ENCODE results near the gene MEOX1. TPM values are rescaled to one million over a fixed set of nuclear protein-coding genes. Genes with fewer than 3 reads are reported as not detected.

MEOX1 gene
- 0.14 TPM for polyA plus RNA-seq (2013, experiment 1 of 2)
- polyA plus RNA-seq (2013, experiment 2 of 2): 0.08 TPM

DNA sequence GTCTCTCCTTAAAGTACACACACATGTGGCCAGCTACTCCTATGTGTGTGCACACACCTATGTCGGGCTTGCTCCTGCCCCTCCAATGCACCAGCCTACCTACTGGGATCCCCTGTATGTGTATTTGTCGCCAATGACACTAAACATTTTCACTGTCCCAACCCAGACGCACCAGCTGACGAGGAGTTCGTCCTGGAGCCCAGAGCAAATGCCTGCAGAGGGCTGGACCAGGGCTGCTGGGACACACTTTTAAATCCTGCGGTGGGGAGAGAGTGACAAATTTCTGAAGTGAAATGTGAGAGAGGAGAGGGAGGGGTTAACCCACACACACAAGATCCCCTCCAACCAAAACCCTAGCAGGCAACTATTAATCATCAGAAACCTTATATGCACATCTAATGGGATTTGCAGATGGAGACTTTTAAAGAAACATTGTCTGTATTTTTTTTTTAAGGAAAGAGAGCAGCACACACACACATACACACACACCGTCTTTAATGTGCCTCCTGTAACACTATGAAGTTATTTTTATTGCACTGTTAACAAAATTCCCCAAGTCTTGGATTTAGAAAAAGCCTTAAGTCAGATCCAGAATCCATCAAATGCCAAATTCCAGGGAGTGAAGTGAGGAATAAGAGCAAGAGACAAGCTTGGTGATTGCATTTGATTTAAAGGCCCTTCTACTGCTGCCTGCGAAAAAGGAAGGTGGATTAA lies at the start of gene MEOX1:
TSS of gene MEOX1 (minus strand) at position 224 of the 714 bp plus-strand sequence. CDS start 388 bp downstream, outside the sequence.
- Histone ChIP-seq H3K36me3 (replicated peaks in 1 of 2; ENCODE audit: control insufficient read depth in 2 of 2, insufficient read depth in 2 of 2, low read length in 2 of 2) (no peaks in the 10 kb centered on the region), H3K79me1 (ENCODE audit: low read depth, low read length) (no peaks in the 10 kb centered on the region), H3K23ac (ENCODE audit: low read depth, low read length, poor library complexity) (no peak within 1 kb of the TSS), H3K9me3 (replicated peaks in 1 of 2; ENCODE audit: control insufficient read depth in 2 of 2, insufficient read depth in 1 of 2, low read depth in 1 of 2, low read length in 2 of 2) (no peaks in the 10 kb centered on the region), H4K8ac (ENCODE audit: low read depth, low read length) (no peak within 1 kb of the TSS), H2AFZ (ENCODE audit: low read length) (no peak within 1 kb of the TSS), H3K9ac (ENCODE audit: low read depth, low read length, poor library complexity) (peak within 1 kb of the TSS; percentile 50), H2BK12ac (ENCODE audit: low read length) (peak within 1 kb of the TSS; percentile 85), H3K18ac (ENCODE audit: low read length) (peak within 1 kb of the TSS; percentile 90), H3K14ac (ENCODE audit: low read length) (no peak within 1 kb of the TSS), H2AK5ac (ENCODE audit: low read depth, low read length) (peak within 1 kb of the TSS; percentile 100), H4K91ac (ENCODE audit: low read depth, low read length, poor library complexity) (no peak within 1 kb of the TSS), H2BK120ac (ENCODE audit: low read depth, low read length) (peak within 1 kb of the TSS; percentile 72), H3K4me2 (ENCODE audit: insufficient read depth, low read length, poor library complexity, severe bottlenecking) (no peak within 1 kb of the TSS), H3K27ac (replicated peaks; ENCODE audit: low read length) (peak within 1 kb of the TSS; percentile 58), H2BK5ac (ENCODE audit: low read length) (peak within 1 kb of the TSS; percentile 33), H3K27me3 (ENCODE audit: control insufficient read depth in 3 of 3, insufficient read depth in 3 of 3, low read depth in 1 of 3, low read length in 3 of 3) (peaks cover 0 to 24% (median 0%) of the 10 kb centered on the region in 3 experiments), H3K4me3 (ENCODE audit: low read length in 2 of 2) (no peak within 1 kb of the TSS), H2BK15ac (ENCODE audit: low read length) (peak within 1 kb of the TSS; percentile 94), H3K4me1 (ENCODE audit: control insufficient read depth in 2 of 2, insufficient read depth in 1 of 2, low read depth in 1 of 2, low read length in 2 of 2) (peaks cover 13 to 38% of the 10 kb centered on the region in 2 donors), H3K4ac (ENCODE audit: low read length) (no peak within 1 kb of the TSS)
- DNase-seq (ENCODE audit: low spot score): no peak
- WGBS, 2 donors (ENCODE audit: extremely low coverage in 2 of 2, insufficient read length in 2 of 2, insufficient replicate concordance in 1 of 2): no CpG with 5 or more reads among the region's 8 CpGs

DNA sequence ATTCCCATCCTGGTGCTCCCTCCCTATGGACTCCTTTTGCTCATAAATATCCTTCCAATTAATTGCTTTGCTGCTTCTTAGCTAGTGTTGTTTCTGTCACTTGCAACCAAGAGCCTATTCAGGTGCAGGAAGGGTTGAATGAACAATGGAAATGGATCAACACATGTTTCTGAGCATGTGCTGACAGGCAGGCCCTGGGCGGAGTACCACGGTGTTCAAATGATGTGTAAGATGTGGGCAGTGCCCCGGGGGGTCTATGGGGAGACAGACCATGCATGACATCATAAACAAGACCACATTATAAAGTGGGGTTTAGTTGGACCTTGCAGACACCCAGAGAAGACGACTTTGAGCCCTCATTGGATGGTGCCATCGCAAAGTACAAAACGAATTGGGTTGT lies 48.4 kb upstream of the MEOX1 start:
- H3K27ac ChIP-seq (replicated peaks; ENCODE audit: low read length): no peak overlapping the region
- no peak overlapping the region for H4K91ac ChIP-seq (ENCODE audit: low read depth, low read length, poor library complexity)
- DNase-seq (ENCODE audit: low spot score): no peak
- H3K4me1 ChIP-seq (ENCODE audit: control insufficient read depth in 2 of 2, insufficient read depth in 1 of 2, low read depth in 1 of 2, low read length in 2 of 2): peaks cover 0 to 3% of the 10 kb centered on the region in 2 donors
- WGBS, 2 donors (ENCODE audit: extremely low coverage in 2 of 2, insufficient read length in 2 of 2, insufficient replicate concordance in 1 of 2): no CpG with 5 or more reads among the region's 6 CpGs
- no peak overlapping the region for H3K23ac ChIP-seq (ENCODE audit: low read depth, low read length, poor library complexity)
- no peak overlapping the region for H3K14ac ChIP-seq (ENCODE audit: low read length)
- H2AFZ ChIP-seq (ENCODE audit: low read length): no peak overlapping the region
- H4K8ac ChIP-seq (ENCODE audit: low read depth, low read length): no peak overlapping the region
- H3K18ac ChIP-seq (ENCODE audit: low read length): no peak overlapping the region
- H2BK15ac ChIP-seq (ENCODE audit: low read length): no peak overlapping the region
- H3K79me1 ChIP-seq (ENCODE audit: low read depth, low read length): no peaks in the 10 kb centered on the region
- H3K4me2 ChIP-seq (ENCODE audit: insufficient read depth, low read length, poor library complexity, severe bottlenecking): no peak overlapping the region
- no peak overlapping the region for H2BK5ac ChIP-seq (ENCODE audit: low read length)
- no peak overlapping the region for H3K9ac ChIP-seq (ENCODE audit: low read depth, low read length, poor library complexity)
- no peak overlapping the region for H3K4me3 ChIP-seq (ENCODE audit: low read length in 2 of 2)
- no peaks in the 10 kb centered on the region for H3K36me3 ChIP-seq (replicated peaks in 1 of 2; ENCODE audit: control insufficient read depth in 2 of 2, insufficient read depth in 2 of 2, low read length in 2 of 2)
- H3K27me3 ChIP-seq (ENCODE audit: control insufficient read depth in 3 of 3, insufficient read depth in 3 of 3, low read depth in 1 of 3, low read length in 3 of 3): peaks cover 0 to 41% (median 21%) of the 10 kb centered on the region in 3 experiments
- H2AK5ac ChIP-seq (ENCODE audit: low read depth, low read length): no peak overlapping the region
- peaks cover 0 to 4% of the 10 kb centered on the region in 2 donors for H3K9me3 ChIP-seq (replicated peaks in 1 of 2; ENCODE audit: control insufficient read depth in 2 of 2, insufficient read depth in 1 of 2, low read depth in 1 of 2, low read length in 2 of 2)
- H2BK12ac ChIP-seq (ENCODE audit: low read length): no peak overlapping the region
- H3K4ac ChIP-seq (ENCODE audit: low read length): no peak overlapping the region
- H2BK120ac ChIP-seq (ENCODE audit: low read depth, low read length): no peak overlapping the region

DNA sequence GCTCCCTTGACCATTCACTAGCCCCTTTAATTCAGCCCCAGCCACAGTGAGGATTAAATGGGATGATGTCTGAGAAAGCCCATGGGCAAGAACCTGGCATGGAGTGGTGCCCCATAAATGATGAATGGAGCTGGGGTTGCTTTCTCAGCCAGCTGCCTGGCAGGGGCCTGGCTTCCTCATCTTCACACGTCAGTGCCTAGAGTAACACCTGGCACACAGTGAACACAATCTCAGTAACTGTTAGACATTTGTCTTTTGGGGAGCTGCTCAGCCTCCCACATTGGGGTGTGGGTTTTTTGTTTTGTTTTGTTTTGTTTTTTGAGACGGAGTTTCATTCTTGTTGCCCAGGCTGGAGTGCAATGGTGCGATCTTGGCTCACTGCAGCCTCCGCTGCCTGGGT lies 47.5 kb upstream of the MEOX1 start:
- Histone ChIP-seq H3K4me2 (ENCODE audit: insufficient read depth, low read length, poor library complexity, severe bottlenecking) (no peak overlapping the region), H4K91ac (ENCODE audit: low read depth, low read length, poor library complexity) (no peak overlapping the region), H3K4me3 (ENCODE audit: low read length in 2 of 2) (no peak overlapping the region)

DNA sequence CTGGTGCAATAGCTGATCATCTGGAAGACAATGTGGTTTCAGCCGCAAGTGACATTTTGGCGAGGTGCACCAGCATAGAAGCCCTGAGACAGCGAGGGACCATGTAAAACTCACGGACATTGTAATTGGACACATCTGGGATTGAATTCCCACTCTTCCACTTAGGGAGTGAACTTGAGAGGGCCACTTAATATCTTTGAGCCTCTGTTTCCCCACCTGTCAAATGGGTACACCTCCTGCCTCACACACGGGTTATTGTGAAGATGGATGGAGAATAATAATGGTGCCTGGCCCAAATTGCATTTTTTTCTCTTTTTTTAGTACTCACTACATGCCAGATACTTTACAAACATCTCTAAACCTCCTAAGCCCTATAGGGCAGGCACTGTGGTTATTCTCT lies 45.5 kb upstream of the MEOX1 start:
- Histone ChIP-seq H3K23ac (ENCODE audit: low read depth, low read length, poor library complexity) (no peak overlapping the region), H3K18ac (ENCODE audit: low read length) (no peak overlapping the region), H3K27me3 (ENCODE audit: control insufficient read depth in 3 of 3, insufficient read depth in 3 of 3, low read depth in 1 of 3, low read length in 3 of 3) (peaks cover 0 to 18% (median 0%) of the 10 kb centered on the region in 3 experiments), H3K79me1 (ENCODE audit: low read depth, low read length) (no peaks in the 10 kb centered on the region), H3K4me1 (ENCODE audit: control insufficient read depth in 2 of 2, insufficient read depth in 1 of 2, low read depth in 1 of 2, low read length in 2 of 2) (peaks cover 0 to 3% of the 10 kb centered on the region in 2 donors), H3K4me2 (ENCODE audit: insufficient read depth, low read length, poor library complexity, severe bottlenecking) (no peak overlapping the region), H2AFZ (ENCODE audit: low read length) (no peak overlapping the region), H3K36me3 (replicated peaks in 1 of 2; ENCODE audit: control insufficient read depth in 2 of 2, insufficient read depth in 2 of 2, low read length in 2 of 2) (no peaks in the 10 kb centered on the region), H3K14ac (ENCODE audit: low read length) (no peak overlapping the region), H2BK120ac (ENCODE audit: low read depth, low read length) (no peak overlapping the region), H2BK15ac (ENCODE audit: low read length) (no peak overlapping the region), H2AK5ac (ENCODE audit: low read depth, low read length) (no peak overlapping the region), H3K9me3 (replicated peaks in 1 of 2; ENCODE audit: control insufficient read depth in 2 of 2, insufficient read depth in 1 of 2, low read depth in 1 of 2, low read length in 2 of 2) (no peaks in the 10 kb centered on the region), H2BK5ac (ENCODE audit: low read length) (no peak overlapping the region), H3K4me3 (ENCODE audit: low read length in 2 of 2) (no peak overlapping the region), H3K4ac (ENCODE audit: low read length) (no peak overlapping the region), H4K8ac (ENCODE audit: low read depth, low read length) (no peak overlapping the region), H3K9ac (ENCODE audit: low read depth, low read length, poor library complexity) (no peak overlapping the region), H4K91ac (ENCODE audit: low read depth, low read length, poor library complexity) (no peak overlapping the region), H3K27ac (replicated peaks; ENCODE audit: low read length) (no peak overlapping the region), H2BK12ac (ENCODE audit: low read length) (no peak overlapping the region)
- no CpG with 5 or more reads among the region's 5 CpGs for WGBS, 2 donors (ENCODE audit: extremely low coverage in 2 of 2, insufficient read length in 2 of 2, insufficient replicate concordance in 1 of 2)
- no peak for DNase-seq (ENCODE audit: low spot score)

More for the DNA sequence above, 47.5 kb upstream of the MEOX1 start:
- Histone ChIP-seq H2BK15ac (ENCODE audit: low read length) (no peak overlapping the region), H3K14ac (ENCODE audit: low read length) (no peak overlapping the region), H3K36me3 (replicated peaks in 1 of 2; ENCODE audit: control insufficient read depth in 2 of 2, insufficient read depth in 2 of 2, low read length in 2 of 2) (no peaks in the 10 kb centered on the region), H4K8ac (ENCODE audit: low read depth, low read length) (no peak overlapping the region), H3K9me3 (replicated peaks in 1 of 2; ENCODE audit: control insufficient read depth in 2 of 2, insufficient read depth in 1 of 2, low read depth in 1 of 2, low read length in 2 of 2) (no peaks in the 10 kb centered on the region), H2AK5ac (ENCODE audit: low read depth, low read length) (no peak overlapping the region), H3K27me3 (ENCODE audit: control insufficient read depth in 3 of 3, insufficient read depth in 3 of 3, low read depth in 1 of 3, low read length in 3 of 3) (peaks cover 0 to 32% (median 13%) of the 10 kb centered on the region in 3 experiments), H3K4me1 (ENCODE audit: control insufficient read depth in 2 of 2, insufficient read depth in 1 of 2, low read depth in 1 of 2, low read length in 2 of 2) (peaks cover 0 to 5% of the 10 kb centered on the region in 2 donors), H3K79me1 (ENCODE audit: low read depth, low read length) (no peaks in the 10 kb centered on the region), H3K4ac (ENCODE audit: low read length) (no peak overlapping the region), H3K27ac (replicated peaks; ENCODE audit: low read length) (no peak overlapping the region), H2BK12ac (ENCODE audit: low read length) (no peak overlapping the region), H2BK120ac (ENCODE audit: low read depth, low read length) (no peak overlapping the region), H3K9ac (ENCODE audit: low read depth, low read length, poor library complexity) (no peak overlapping the region), H3K18ac (ENCODE audit: low read length) (no peak overlapping the region), H2BK5ac (ENCODE audit: low read length) (no peak overlapping the region), H3K23ac (ENCODE audit: low read depth, low read length, poor library complexity) (no peak overlapping the region), H2AFZ (ENCODE audit: low read length) (no peak overlapping the region)
- WGBS, 2 donors (ENCODE audit: extremely low coverage in 2 of 2, insufficient read length in 2 of 2, insufficient replicate concordance in 1 of 2): no CpG with 5 or more reads among the region's 4 CpGs
- DNase-seq (ENCODE audit: low spot score): no peak

All from neuronal stem cell (in vitro differentiated cells).